WERI-Rb-1 (cell line): ENCODE data around the gene COLEC11.

ENCODE experiments used
- DNase-seq: peaks from one replicate; pipeline ENCODE4 v3.0.0-alpha.2; 2020
- H3K27ac ChIP-seq: fragments of 250-450 bp; sonication (Bioruptor Pico); 2 replicates; pipeline ENCODE4 v1.5.1; 2020; ENCODE audit warnings: mild to moderate bottlenecking, moderate library complexity
- H3K27me3 ChIP-seq: fragments of 250-450 bp; sonication (Bioruptor Pico); 2 replicates; pipeline ENCODE4 v1.5.1; 2021; ENCODE audit warnings: mild to moderate bottlenecking, low read depth, moderate library complexity; ENCODE audit not compliant: insufficient read depth, severe bottlenecking
- H3K36me3 ChIP-seq: fragments of 250-450 bp; sonication (Bioruptor Pico); 2 replicates; pipeline ENCODE4 v1.5.1; 2020; ENCODE audit warnings: mild to moderate bottlenecking, moderate library complexity
- H3K4me3 ChIP-seq: 2 replicates; pipeline ENCODE4 v1.5.1; 2011; ENCODE audit warnings: low read depth, mild to moderate bottlenecking, control low read depth, low read length
- H3K9me3 ChIP-seq: fragments of 250-450 bp; sonication (Bioruptor Pico); 2 replicates; pipeline ENCODE4 v1.5.1; 2021; ENCODE audit warnings: mild to moderate bottlenecking, moderate library complexity; ENCODE audit not compliant: severe bottlenecking
- CTCF ChIP-seq: IDR thresholded peaks from 2 replicates; pipeline ENCODE4 v1.5.1; 2011; ENCODE audit warnings: low read depth, mild to moderate bottlenecking, control low read depth, inconsistent platforms, low read length

The COLEC11 gene

GRCh38 chr2:3672861-3673678 is 78.2 kb downstream of the COLEC11 start:
- no peak for TF ChIP-seq CTCF
- peak; percentile 6 for DNase-seq
- H3K27me3 ChIP-seq: no peaks in the 10 kb centered on the region

GRCh38 chr2:3674066-3674845 is 79.3 kb downstream of the COLEC11 start:
- Histone ChIP-seq H3K27me3 (no peaks in the 10 kb centered on the region), H3K9me3 (peaks cover 3% of the 10 kb centered on the region)
- TF ChIP-seq CTCF: no peak

More at GRCh38 chr2:3672861-3673678, 78.2 kb downstream of the COLEC11 start:
- Histone ChIP-seq H3K9me3 (peaks cover 3% of the 10 kb centered on the region), H3K27ac (no peak overlapping the region), H3K4me3 (no peak overlapping the region), H3K36me3 (no peaks in the 10 kb centered on the region)

DNA sequence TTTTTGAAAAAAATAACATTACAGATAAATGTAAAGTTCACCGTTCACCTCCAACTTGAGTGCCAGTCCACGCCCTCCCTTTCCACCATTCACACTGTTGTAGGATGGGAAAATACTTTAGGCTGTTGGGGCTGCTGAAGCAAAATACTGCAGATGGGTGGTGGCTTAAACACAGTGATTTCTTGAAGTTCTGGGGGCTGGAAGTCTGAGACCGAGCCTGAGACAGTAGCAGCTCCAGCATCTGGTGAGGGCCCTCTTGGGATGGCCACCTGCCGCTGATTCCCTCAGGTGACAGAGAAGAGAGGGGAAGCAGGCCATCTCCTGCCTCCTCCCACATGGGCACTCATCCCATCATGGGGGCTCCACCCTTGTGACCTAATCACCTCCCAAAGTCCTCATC is 80.8 kb downstream of the COLEC11 start:
- Histone ChIP-seq H3K27me3 (no peaks in the 10 kb centered on the region), H3K9me3 (peaks cover 2% of the 10 kb centered on the region), H3K36me3 (no peaks in the 10 kb centered on the region), H3K27ac (no peak overlapping the region), H3K4me3 (no peak overlapping the region)
- TF ChIP-seq CTCF: no peak
- no peak for DNase-seq

More at GRCh38 chr2:3674066-3674845, 79.3 kb downstream of the COLEC11 start:
- H3K4me3 ChIP-seq: no peak overlapping the region
- no peaks in the 10 kb centered on the region for H3K36me3 ChIP-seq
- DNase-seq: no peak
- no peak overlapping the region for H3K27ac ChIP-seq

DNA sequence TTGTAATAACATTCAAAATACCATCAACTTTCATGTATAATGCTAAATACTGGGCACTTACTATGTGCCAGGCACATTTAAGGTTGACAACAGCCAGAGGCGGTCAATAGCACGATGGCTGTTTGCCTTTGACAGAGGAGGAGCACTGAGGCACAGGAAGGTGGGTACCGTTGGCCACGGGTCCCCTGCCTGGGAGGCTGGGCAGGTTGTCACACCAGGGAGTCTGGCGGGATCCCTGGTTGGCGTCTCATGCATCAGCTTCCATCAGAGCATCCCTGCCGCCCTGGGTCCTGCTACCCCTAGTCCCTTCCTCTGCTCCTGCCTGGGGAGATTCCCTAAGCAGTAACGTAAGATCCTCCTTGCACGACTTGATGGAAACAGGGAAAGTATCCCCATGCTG is 82.5 kb downstream of the COLEC11 start:
- no peak overlapping the region for H3K27ac ChIP-seq
- no peaks in the 10 kb centered on the region for H3K9me3 ChIP-seq
- H3K36me3 ChIP-seq: no peaks in the 10 kb centered on the region
- no peak overlapping the region for H3K4me3 ChIP-seq
- no peak for DNase-seq
- TF ChIP-seq CTCF: no peak
- no peaks in the 10 kb centered on the region for H3K27me3 ChIP-seq

GRCh38 chr2:3678212-3678611 is 83.3 kb downstream of the COLEC11 start:
- TF ChIP-seq CTCF: no peak
- Histone ChIP-seq H3K27me3 (no peaks in the 10 kb centered on the region), H3K9me3 (no peaks in the 10 kb centered on the region), H3K36me3 (no peaks in the 10 kb centered on the region), H3K4me3 (no peak overlapping the region), H3K27ac (no peak overlapping the region)
- DNase-seq: no peak
